ENCODE results near the gene ZMIZ1. TPM values are rescaled to one million over a fixed set of nuclear protein-coding genes. Genes with fewer than 3 reads are reported as not detected.

ZMIZ1 gene
- total and polyA plus RNA-seq, 2 experiments from 2014 or later: 9.2 to 30.9 TPM

GRCh38 chr10:79054203-79055099, 14.3 kb upstream of the ZMIZ1 start:
- no peak overlapping the region for H3K4me3 Mint-ChIP-seq
- TF ChIP-seq ZNF114 (CRISPR knock-in tag; IDR thresholded peaks at IDR 0.05) (no peak), NANOG (IDR thresholded peaks at IDR 0.05; ENCODE audit: borderline replicate concordance) (no peak), STAT1 (IDR thresholded peaks at IDR 0.05; ENCODE audit: unreplicated experiment) (no peak), CTCF (conservative IDR thresholded peaks at IDR 0.05; ENCODE audit: low read depth in 2 of 2) (no peak), EZH2phosphoT487 (IDR thresholded peaks at IDR 0.05; ENCODE audit: unreplicated experiment) (no peak)
- Histone ChIP-seq H3K79me2 (replicated peaks; ENCODE audit: insufficient read depth) (no peaks in the 10 kb centered on the region), H3K27ac (ENCODE audit: low read depth) (no peak overlapping the region), H2AFZ (no peak overlapping the region), H3K4me2 (no peak overlapping the region), H3F3A (replicated peaks; ENCODE audit: low read depth) (no peaks in the 10 kb centered on the region), H3K4me1 (ENCODE audit: insufficient read depth) (peaks cover 24% of the 10 kb centered on the region), H4K20me1 (replicated peaks; ENCODE audit: insufficient read depth) (no peaks in the 10 kb centered on the region), H3K9me2 (ENCODE audit: insufficient read depth) (no peaks in the 10 kb centered on the region), H3K4me3 (no peak overlapping the region), H3K36me3 (ENCODE audit: insufficient read depth) (no peaks in the 10 kb centered on the region), H3K27me3 (ENCODE audit: insufficient read depth) (no peaks in the 10 kb centered on the region)
- no peak for ATAC-seq
- H3K9me3 Mint-ChIP-seq: no peaks in the 10 kb centered on the region; the same call in 1 of the 3 replicates
- no peaks in the 10 kb centered on the region for H3K36me3 Mint-ChIP-seq (ENCODE audit: low read depth)
- no peak for DNase-seq (ENCODE audit: low spot score)
- peaks cover 48% of the 10 kb centered on the region for H3K4me1 Mint-ChIP-seq
- peaks cover 24% of the 10 kb centered on the region for H3K27me3 Mint-ChIP-seq (ENCODE audit: insufficient read depth, low read depth, poor library complexity)
- H3K27ac Mint-ChIP-seq: no peak overlapping the region

DNA sequence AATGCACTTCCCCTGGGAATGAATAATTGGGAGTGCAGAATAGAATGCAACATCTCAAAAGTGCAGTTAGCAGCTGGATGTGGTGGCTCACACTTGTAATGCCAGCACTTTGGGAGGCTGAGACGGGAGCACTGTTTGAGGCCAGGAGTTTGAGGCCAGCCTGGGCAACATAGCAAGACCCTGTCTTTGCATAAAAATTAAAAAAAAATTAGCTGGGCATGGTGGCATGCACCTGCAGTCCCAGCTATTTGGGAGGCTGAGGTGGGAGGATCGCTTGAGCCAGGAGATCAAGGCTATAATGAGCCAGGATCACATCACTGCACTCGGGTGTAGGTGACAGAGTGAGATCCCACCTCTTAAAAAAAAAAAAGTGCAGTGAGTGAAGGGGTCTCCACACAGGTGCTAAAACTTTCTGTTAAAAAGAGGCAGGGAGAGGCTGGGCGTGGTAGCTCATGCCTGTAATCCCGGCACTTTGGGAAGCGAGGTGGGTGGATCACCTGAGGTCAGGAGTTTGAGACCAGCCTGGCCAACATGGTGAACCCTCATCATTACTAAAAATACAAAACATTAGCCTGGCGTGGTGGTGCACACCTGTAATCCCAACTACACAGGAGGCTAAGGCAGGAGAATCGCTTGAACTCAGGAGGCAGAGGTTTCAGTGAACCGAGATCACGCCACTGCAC, 13.5 kb upstream of the ZMIZ1 start:
- H3K4me3 ChIP-seq: no peak overlapping the region
- H3K4me1 Mint-ChIP-seq: peaks cover 45% of the 10 kb centered on the region
- no peak overlapping the region for H3K27ac ChIP-seq (ENCODE audit: low read depth)
- H3K27me3 ChIP-seq (ENCODE audit: insufficient read depth): no peaks in the 10 kb centered on the region
- H2AFZ ChIP-seq: no peak overlapping the region
- H3K9me2 ChIP-seq (ENCODE audit: insufficient read depth): no peaks in the 10 kb centered on the region
- no peaks in the 10 kb centered on the region for H3K36me3 ChIP-seq (ENCODE audit: insufficient read depth)
- H3K9me3 Mint-ChIP-seq: no peaks in the 10 kb centered on the region; the same call in 1 of the 3 replicates
- peaks cover 24% of the 10 kb centered on the region for H3K4me1 ChIP-seq (ENCODE audit: insufficient read depth)
- no peaks in the 10 kb centered on the region for H4K20me1 ChIP-seq (replicated peaks; ENCODE audit: insufficient read depth)
- DNase-seq (ENCODE audit: low spot score) (no peak), ATAC-seq (no peak)
- H3K27me3 Mint-ChIP-seq (ENCODE audit: insufficient read depth, low read depth, poor library complexity): peaks cover 24% of the 10 kb centered on the region
- H3K36me3 Mint-ChIP-seq (ENCODE audit: low read depth): no peaks in the 10 kb centered on the region
- H3K4me3 Mint-ChIP-seq: no peak overlapping the region
- no peak overlapping the region for H3K27ac Mint-ChIP-seq
- no peaks in the 10 kb centered on the region for H3K79me2 ChIP-seq (replicated peaks; ENCODE audit: insufficient read depth)
- no peaks in the 10 kb centered on the region for H3F3A ChIP-seq (replicated peaks; ENCODE audit: low read depth)
- no peak overlapping the region for H3K4me2 ChIP-seq
- TF ChIP-seq ZNF114 (CRISPR knock-in tag; IDR thresholded peaks at IDR 0.05) (no peak), EZH2phosphoT487 (IDR thresholded peaks at IDR 0.05; ENCODE audit: unreplicated experiment) (no peak), ZNF331 (CRISPR knock-in tag; IDR thresholded peaks at IDR 0.05; ENCODE audit: low read depth) (no peak), CTCF (conservative IDR thresholded peaks at IDR 0.05; ENCODE audit: low read depth in 2 of 2) (no peak), POLR2AphosphoS5 (IDR thresholded peaks at IDR 0.05; ENCODE audit: low read depth) (no peak), NANOG (IDR thresholded peaks at IDR 0.05; ENCODE audit: borderline replicate concordance) (no peak), CREB1 (CRISPR knock-in tag; IDR thresholded peaks at IDR 0.05; ENCODE audit: low read depth) (no peak), EZH2 (IDR thresholded peaks at IDR 0.05; ENCODE audit: low read depth, unreplicated experiment) (no peak)

Measured in GM23338 (cell line).